Motor neuron (in vitro differentiated cells): ENCODE results near the gene STK38L. TPM values are rescaled to one million over a fixed set of nuclear protein-coding genes. Genes with fewer than 3 reads are reported as not detected.

Experiments
- ATAC-seq, 8 experiments: fragments of 200-7000 bp; cut with Tn5 transposase; replicated peaks in 6 of 8; 2 replicates each; pipeline ENCODE4 v1.8.0; 2021; ENCODE audit warnings: mild to moderate bottlenecking in 8 of 8, moderate library complexity in 8 of 8
- H3K27ac ChIP-seq, 2 donors: fragments of 250-450 bp; sonication (Bioruptor Pico); 2 replicates each; pipeline ENCODE4 v1.9.0; 2021; ENCODE audit warnings: antibody characterized with exemption in 2 of 2, mild to moderate bottlenecking in 2 of 2, moderate library complexity in 1 of 2
- H3K4me1 ChIP-seq, 2 donors: fragments of 250-450 bp; sonication (Bioruptor Pico); replicated peaks in 1 of 2; 2 replicates each; pipeline ENCODE4 v1.6.1; 2021; ENCODE audit warnings: antibody characterized with exemption in 2 of 2, mild to moderate bottlenecking in 2 of 2, moderate library complexity in 1 of 2
- H3K4me3 ChIP-seq, 5 donors: fragments of 250-450 bp; sonication (Bioruptor Pico); 2 replicates each; pipeline ENCODE4 v1.9.0; 2021; ENCODE audit warnings: antibody characterized with exemption in 5 of 5, mild to moderate bottlenecking in 5 of 5, moderate library complexity in 4 of 5
- WGBS, 10 experiments: fragments of 450-650 bp; shearing (Covaris generic); methylation state at CpG; one replicate each; pipeline ENCODE4 v1.0.0; 2022; 5-methylcytosine and 5-hydroxymethylcytosine counted together
- in situ Hi-C, 9 experiments: fragments of 400-800 bp; cut with MboI; loops; one replicate each; pipeline ENCODE4 v1.15.0; 2021; ENCODE audit warnings: low sequenced_read_pairs in 9 of 9, low pct_unique_long_range_greater_than_20kb in 2 of 9; ENCODE audit not compliant: unreplicated experiment in 9 of 9
- total RNA-seq, 8 experiments: library from RNA; unstranded; fragments of 300-600 nt; gene quantifications; 2 replicates each; pipeline versions ENCODE4 v1.2.3 to v1.2.4, GENCODE V29; 2022

STK38L gene
- total RNA-seq, 8 experiments from 2014 or later, result 11.6 to 60.0 (median 27.6) TPM

DNA sequence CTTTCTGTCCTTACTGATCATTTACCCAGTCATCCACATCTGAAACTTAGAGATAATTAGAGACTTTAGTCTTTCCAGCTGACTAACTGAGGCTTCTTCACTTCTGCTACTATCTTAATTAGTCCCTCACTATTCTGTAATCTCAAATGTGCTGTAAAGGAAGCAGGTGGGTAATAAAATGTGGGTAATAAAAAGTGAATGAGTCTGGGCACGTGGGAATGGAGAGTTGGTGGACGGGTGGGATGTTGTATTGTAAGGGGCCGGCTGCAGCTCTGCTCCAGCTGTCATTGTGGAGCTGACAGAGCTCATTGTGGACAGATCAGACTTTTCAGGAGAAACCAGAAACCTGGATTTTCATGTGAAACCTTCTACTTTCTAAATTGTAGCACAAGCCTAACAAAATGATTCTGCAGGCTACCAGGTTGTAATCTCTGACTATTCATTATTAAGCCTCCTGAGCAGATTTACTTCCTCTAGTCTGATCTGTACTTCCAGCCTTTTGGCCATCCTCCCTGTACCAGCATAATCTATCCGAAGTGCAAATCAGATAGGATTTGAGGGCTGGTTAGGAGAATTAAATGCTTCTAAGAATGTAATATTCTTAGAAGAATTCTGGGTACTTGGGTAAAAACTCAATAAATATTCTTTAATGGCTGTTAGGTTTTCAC is 46.5 kb downstream of the STK38L start:
- H3K27ac ChIP-seq, result no peak overlapping the region
- in situ Hi-C loops, result loop anchor here in 1 of 9 experiments (25.0 kb wide), 1 partner anchor 253 kb away; no protein-coding TSS in a partner anchor
- WGBS, 10 experiments, result 9 to 94% (median 60%) methylated on average over 1 to 4 of the region's 4 CpGs; no CpG with 5 or more reads in 2 of the 10 experiments
- H3K4me3 ChIP-seq, result no peak overlapping the region
- ATAC-seq, result peak in 1 of 8 experiments; percentile 48
- peaks cover 3 to 7% of the 10 kb centered on the region in 2 donors for H3K4me1 ChIP-seq

DNA sequence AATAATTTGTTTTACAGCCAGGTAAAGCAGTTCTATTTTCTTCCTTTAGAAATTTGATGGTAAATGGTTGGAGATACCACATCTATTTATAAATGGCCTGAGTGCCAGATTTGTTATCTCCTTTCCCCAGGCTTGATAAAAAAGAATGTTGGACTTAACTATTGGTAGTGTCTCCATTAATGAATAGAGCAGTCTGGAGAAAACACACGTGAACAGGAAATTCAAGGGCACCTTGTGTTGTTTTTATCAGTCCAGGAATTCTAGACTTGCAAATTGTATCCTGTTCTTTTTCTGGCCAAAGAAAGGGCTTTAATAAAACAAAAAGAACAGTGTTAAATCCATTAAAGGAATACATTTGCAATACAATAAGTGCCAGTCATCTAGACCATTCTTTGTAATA is 47.8 kb downstream of the STK38L start:
- WGBS, 10 experiments, result 8 to 83% (median 60%) methylated on average over 1 of the region's 1 CpG; no CpG with 5 or more reads in 3 of the 10 experiments
- no peak for ATAC-seq

GRCh38 chr12:27292718-27293117 is 48.6 kb downstream of the STK38L start:
- Histone ChIP-seq H3K4me1 (peaks cover 3 to 7% of the 10 kb centered on the region in 2 donors), H3K4me3 (no peak overlapping the region), H3K27ac (no peak overlapping the region)
- no peak for ATAC-seq
- in situ Hi-C loops, result loop anchor here in 1 of 9 experiments (25.0 kb wide), 1 partner anchor 255 kb away; no protein-coding TSS in a partner anchor
- WGBS, 10 experiments, result 71 to 100% (median 98%) methylated on average over 1 to 2 of the region's 2 CpGs

More for the DNA sequence above, 47.8 kb downstream of the STK38L start:
- Histone ChIP-seq H3K4me1 (peaks cover 3 to 7% of the 10 kb centered on the region in 2 donors), H3K27ac (no peak overlapping the region), H3K4me3 (no peak overlapping the region)
- in situ Hi-C loops, result loop anchor here in 1 of 9 experiments (25.0 kb wide), 1 partner anchor 255 kb away; no protein-coding TSS in a partner anchor

GRCh38 chr12:27293463-27293862 is 49.4 kb downstream of the STK38L start:
- Histone ChIP-seq H3K4me1 (peaks cover 3 to 7% of the 10 kb centered on the region in 2 donors), H3K27ac (no peak overlapping the region), H3K4me3 (no peak overlapping the region)
- ATAC-seq, result no peak
- WGBS, 10 experiments, result 33 to 100% (median 84%) methylated on average over 1 to 3 of the region's 3 CpGs; no CpG with 5 or more reads in 4 of the 10 experiments
- in situ Hi-C loops, result loop anchor here in 1 of 9 experiments (25.0 kb wide), 1 partner anchor 256 kb away; no protein-coding TSS in a partner anchor

- Histone ChIP-seq H3K4me3 (no peak overlapping the region), H3K4me1 (no peaks in the 10 kb centered on the region), H3K27ac (no peak overlapping the region)
- no peak for ATAC-seq
- in situ Hi-C loops, result loop anchor here in 1 of 9 experiments (25.0 kb wide), 1 partner anchor 259 kb away; no protein-coding TSS in a partner anchor
- 52 to 100% (median 80%) methylated on average over 1 to 6 of the region's 6 CpGs; no CpG with 5 or more reads in 3 of the 10 experiments for WGBS, 10 experiments
Measured at GRCh38 chr12:27296674-27297073, 52.6 kb downstream of the STK38L start.

GRCh38 chr12:27297566-27297965 is 53.5 kb downstream of the STK38L start:
- no peak overlapping the region for H3K4me3 ChIP-seq
- no peak for ATAC-seq
- 76 to 100% (median 94%) methylated on average over 1 to 4 of the region's 4 CpGs for WGBS, 10 experiments
- in situ Hi-C loops, result loop anchor here in 1 of 9 experiments (25.0 kb wide), 1 partner anchor 260 kb away; no protein-coding TSS in a partner anchor
- no peak overlapping the region for H3K27ac ChIP-seq
- H3K4me1 ChIP-seq, result no peaks in the 10 kb centered on the region

- WGBS, 10 experiments, result 63 to 100% (median 92%) methylated on average over 1 of the region's 1 CpG
Measured at GRCh38 chr12:27299102-27299501, 55.0 kb downstream of the STK38L start.

GRCh38 chr12:27300226-27300625 is 56.1 kb downstream of the STK38L start:
- ATAC-seq, result no peak
- in situ Hi-C loops, result no loop called here
- Histone ChIP-seq H3K4me3 (no peak overlapping the region), H3K27ac (no peak overlapping the region), H3K4me1 (no peaks in the 10 kb centered on the region)

More at GRCh38 chr12:27299102-27299501, 55.0 kb downstream of the STK38L start:
- Histone ChIP-seq H3K4me1 (no peaks in the 10 kb centered on the region), H3K4me3 (no peak overlapping the region), H3K27ac (no peak overlapping the region)
- in situ Hi-C loops, result loop anchor here in 1 of 9 experiments (25.0 kb wide), 1 partner anchor 262 kb away; no protein-coding TSS in a partner anchor
- no peak for ATAC-seq

GRCh38 chr12:27303139-27304111 is 59.3 kb downstream of the STK38L start:
- 45 to 100% (median 88%) methylated on average over 1 to 3 of the region's 3 CpGs for WGBS, 10 experiments

DNA sequence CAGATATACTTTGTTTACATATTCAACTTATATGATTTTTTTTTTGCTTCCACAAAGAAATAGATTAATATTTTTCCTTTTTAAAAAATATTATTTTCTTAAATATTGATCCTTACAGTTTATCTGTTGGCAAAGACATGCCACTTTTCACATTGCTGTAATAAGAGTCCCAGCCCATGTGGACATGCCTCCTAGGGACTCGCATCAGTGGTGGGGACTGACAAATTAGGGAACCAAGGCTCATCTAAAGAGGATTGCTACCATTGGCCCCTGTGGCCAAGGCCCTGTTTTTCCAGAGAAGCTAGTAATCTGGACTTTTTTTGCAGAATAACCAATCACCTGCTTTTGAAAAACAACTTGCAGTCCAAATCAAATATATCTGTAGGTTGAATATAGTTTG is 60.8 kb downstream of the STK38L start:
- ATAC-seq, result no peak
- no peak overlapping the region for H3K27ac ChIP-seq
- 60 to 100% (median 100%) methylated on average over 1 of the region's 1 CpG; no CpG with 5 or more reads in 3 of the 10 experiments for WGBS, 10 experiments
- in situ Hi-C loops, result no loop called here
- no peak overlapping the region for H3K4me3 ChIP-seq
- no peaks in the 10 kb centered on the region for H3K4me1 ChIP-seq

More at GRCh38 chr12:27303139-27304111, 59.3 kb downstream of the STK38L start:
- no peaks in the 10 kb centered on the region for H3K4me1 ChIP-seq
- peak in 1 of 8 experiments; percentile 93 for ATAC-seq
- no peak overlapping the region for H3K4me3 ChIP-seq
- H3K27ac ChIP-seq, result no peak overlapping the region
- in situ Hi-C loops, result no loop called here

- Histone ChIP-seq H3K4me1 (no peaks in the 10 kb centered on the region), H3K27ac (no peak overlapping the region), H3K4me3 (no peak overlapping the region)
- in situ Hi-C loops, result no loop called here
- peak in 1 of 8 experiments; percentile 23 for ATAC-seq
- 56 to 100% (median 91%) methylated on average over 1 of the region's 1 CpG for WGBS, 10 experiments
Measured at GRCh38 chr12:27305673-27306456, 61.8 kb downstream of the STK38L start.

- Histone ChIP-seq H3K4me1 (no peaks in the 10 kb centered on the region), H3K4me3 (no peak overlapping the region), H3K27ac (no peak overlapping the region)
- WGBS, 10 experiments, result 80 to 100% (median 93%) methylated on average over 1 to 2 of the region's 2 CpGs; no CpG with 5 or more reads in 3 of the 10 experiments
- ATAC-seq, result no peak
- in situ Hi-C loops, result no loop called here
Measured at GRCh38 chr12:27309293-27309994, 65.4 kb downstream of the STK38L start.
